CD14-positive monocyte (primary cell): Measurements from ENCODE around the gene PCDHB3. TPM values are rescaled to one million over a fixed set of nuclear protein-coding genes. Genes with fewer than 3 reads are reported as not detected.
A peak's percentile ranks its signal among the peaks of the same experiment; 100 is the strongest.
"Not testable (repeated sequence)": the region's sequence is repeated elsewhere in the genome, so short reads cannot be mapped to it uniquely, and the experiment has no call there.

Experiments used
- DNase-seq, 3 donors: peaks; one replicate each; pipeline ENCODE4 v3.0.0-alpha.2; 2011 to 2022
- H2AFZ ChIP-seq: 2 replicates; pipeline ENCODE4 v1.6.0; 2012; ENCODE audit warnings: mild to moderate bottlenecking, low read depth, low read length, inconsistent platforms; ENCODE audit not compliant: insufficient read depth, poor library complexity, severe bottlenecking
- H3K27ac ChIP-seq, 2 donors: 1 replicate in 1 of 2; 2 replicates in 1 of 2; pipeline ENCODE4 v1.5.1; 2012 to 2013; ENCODE audit warnings: low read length in 2 of 2, control low read depth in 1 of 2, inconsistent platforms in 1 of 2, low read depth in 1 of 2, mild to moderate bottlenecking in 1 of 2
- H3K27me3 ChIP-seq, 2 donors: one replicate each; pipeline versions ENCODE4 v1.6.0 to v1.6.1; 2011 to 2013; ENCODE audit warnings: low read length in 2 of 2; ENCODE audit not compliant: control insufficient read depth in 2 of 2, insufficient read depth in 2 of 2
- H3K36me3 ChIP-seq, 2 donors: replicated peaks in 1 of 2; 1 replicate in 1 of 2; 2 replicates in 1 of 2; pipeline versions ENCODE4 v1.5.1 to v1.6.1; 2012 to 2013; ENCODE audit warnings: low read length in 2 of 2, control low read depth in 1 of 2, inconsistent platforms in 1 of 2, mild to moderate bottlenecking in 1 of 2; ENCODE audit not compliant: insufficient read depth in 2 of 2, control insufficient read depth in 1 of 2
- H3K4me1 ChIP-seq, 2 donors: 1 replicate in 1 of 2; 2 replicates in 1 of 2; pipeline versions ENCODE4 v1.5.1 to v1.6.1; 2012 to 2013; ENCODE audit warnings: low read length in 2 of 2, control low read depth in 1 of 2, inconsistent platforms in 1 of 2, mild to moderate bottlenecking in 1 of 2, moderate library complexity in 1 of 2; ENCODE audit not compliant: insufficient read depth in 2 of 2, control insufficient read depth in 1 of 2
- H3K4me2 ChIP-seq: replicated peaks from 2 replicates; pipeline ENCODE3; 2012; ENCODE audit warnings: low read length, moderate library complexity, mild to moderate bottlenecking; ENCODE audit not compliant: poor library complexity, severe bottlenecking; ENCODE audit errors: extremely low read depth
- H3K4me3 ChIP-seq, 3 experiments: fragments of 200-600 bp in 1 of 3; sonication (generic) in 1 of 3; replicated peaks in 1 of 3; 1 replicate in 2 of 3; 2 replicates in 1 of 3; pipeline ENCODE4 v1.5.1; 2011 to 2013; ENCODE audit warnings: low read length in 3 of 3, mild to moderate bottlenecking in 3 of 3, control low read depth in 2 of 3, low read depth in 2 of 3, inconsistent platforms in 1 of 3, moderate library complexity in 1 of 3
- H3K79me2 ChIP-seq: 2 replicates; pipeline ENCODE4 v1.6.0; 2012; ENCODE audit warnings: mild to moderate bottlenecking, control low read depth, inconsistent platforms, low read length, moderate library complexity; ENCODE audit not compliant: insufficient read depth
- H3K9ac ChIP-seq: 2 replicates; pipeline ENCODE4 v1.6.0; 2017; ENCODE audit warnings: low read length, mild to moderate bottlenecking; ENCODE audit not compliant: insufficient read depth, poor library complexity, severe bottlenecking
- H3K9me3 ChIP-seq, 2 donors: replicated peaks in 1 of 2; 1 replicate in 1 of 2; 2 replicates in 1 of 2; pipeline versions ENCODE4 v1.5.1 to v1.6.1; 2012 to 2013; ENCODE audit warnings: low read length in 2 of 2, control low read depth in 1 of 2; ENCODE audit not compliant: control insufficient read depth in 1 of 2, insufficient read depth in 1 of 2
- H4K20me1 ChIP-seq: 2 replicates; pipeline ENCODE4 v1.6.0; 2012; ENCODE audit warnings: mild to moderate bottlenecking, low read length, control low read depth, moderate library complexity; ENCODE audit not compliant: insufficient read depth
- H3K27ac Mint-ChIP-seq, 7 donors: one replicate each; pipeline ENCODE4 v1.8.0; 2020; ENCODE audit warnings: mild to moderate bottlenecking in 7 of 7, mixed read lengths in 7 of 7, moderate library complexity in 6 of 7, inconsistent platforms in 2 of 7
- H3K27me3 Mint-ChIP-seq, 3 donors: one replicate each; pipeline ENCODE4 v1.8.0; 2021 to 2022; ENCODE audit warnings: low read depth in 3 of 3, mild to moderate bottlenecking in 3 of 3, mixed read lengths in 3 of 3, moderate library complexity in 3 of 3, inconsistent platforms in 1 of 3
- H3K36me3 Mint-ChIP-seq, 2 donors: one replicate each; pipeline ENCODE4 v1.8.0; 2020; ENCODE audit warnings: mixed read lengths in 2 of 2, inconsistent platforms in 1 of 2, mild to moderate bottlenecking in 1 of 2
- H3K4me1 Mint-ChIP-seq: one replicate; pipeline ENCODE4 v1.8.0; 2020; ENCODE audit warnings: mild to moderate bottlenecking, mixed read lengths
- H3K4me3 Mint-ChIP-seq, 2 donors: one replicate each; pipeline ENCODE4 v1.8.0; 2020; ENCODE audit warnings: mild to moderate bottlenecking in 2 of 2, mixed read lengths in 2 of 2, moderate library complexity in 1 of 2
- H3K9me3 Mint-ChIP-seq, 7 donors: one replicate each; pipeline ENCODE4 v1.8.0; 2020 to 2022; ENCODE audit warnings: mixed read lengths in 7 of 7, mild to moderate bottlenecking in 6 of 7, moderate library complexity in 6 of 7, inconsistent platforms in 2 of 7
- WGBS: methylation state at CpG from one replicate; pipeline ENCODE4 v1.1.5; 2013; ENCODE audit warnings: missing lambda C conversion rate; ENCODE audit not compliant: insufficient coverage; 5-methylcytosine and 5-hydroxymethylcytosine counted together
- intact Hi-C, 2 donors: fragments of 100-400 bp; cut with micrococcal nuclease; formaldehyde crosslinking; loops; one replicate each; pipeline versions ENCODE4 v1.15.0 to v1.15.1; 2023
- polyA plus RNA-seq, 3 donors: library from polyadenylated mRNA; depleted of rRNA in 1 of 3; unstranded in 2 of 3; stranded (reverse) in 1 of 3; fragments of 300-500 nt in 2 of 3; fragments of >200 nt in 1 of 3; fragmentation: Illumina TruSeq in 2 of 3; gene quantifications; 1 replicate in 2 of 3; 2 replicates in 1 of 3; pipeline ENCODE4 v1.2.3, GENCODE V29; 2012 to 2021
- TF ChIP-seq, protein P1 (sequence below): fragments of 200-600 bp; IDR thresholded peaks from one replicate; pipeline ENCODE4 v1.8.0; 2022; ENCODE audit warnings: antibody characterized with exemption, mild to moderate bottlenecking

Gene PCDHB3
- polyA plus RNA-seq, 3 donors: not detected

DNA sequence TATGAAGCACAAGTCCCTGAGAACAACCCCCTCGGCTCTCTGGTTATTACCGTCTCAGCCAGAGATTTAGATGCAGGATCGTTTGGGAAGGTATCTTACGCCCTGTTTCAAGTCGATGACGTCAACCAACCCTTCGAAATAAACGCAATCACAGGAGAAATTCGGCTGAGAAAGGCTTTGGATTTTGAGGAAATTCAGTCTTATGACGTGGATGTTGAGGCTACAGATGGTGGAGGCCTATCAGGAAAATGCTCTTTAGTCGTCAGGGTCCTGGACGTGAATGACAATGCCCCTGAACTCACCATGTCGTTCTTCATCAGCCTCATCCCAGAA lies 50.7 kb downstream of the PCDHB3 start:
- H3K4me3 Mint-ChIP-seq: no peak overlapping the region
- no peak overlapping the region for H3K9ac ChIP-seq
- no peaks in the 10 kb centered on the region for H4K20me1 ChIP-seq
- no peaks in the 10 kb centered on the region for H3K36me3 Mint-ChIP-seq
- no peaks in the 10 kb centered on the region for H3K36me3 ChIP-seq
- H3K9me3 Mint-ChIP-seq: peaks cover 27 to 47% (median 39%) of the 10 kb centered on the region in 7 donors
- no peaks in the 10 kb centered on the region for H3K27me3 ChIP-seq
- H3K27ac ChIP-seq: no peak overlapping the region
- H3K4me2 ChIP-seq: no peak overlapping the region
- no peaks in the 10 kb centered on the region for H3K79me2 ChIP-seq
- intact Hi-C loops: no loop called here
- WGBS: 42% methylated on average over 5 of the region's 13 CpGs
- H3K27me3 Mint-ChIP-seq: peaks cover 2 to 21% (median 17%) of the 10 kb centered on the region in 3 donors
- no peak for DNase-seq
- TF ChIP-seq, protein P1, sequence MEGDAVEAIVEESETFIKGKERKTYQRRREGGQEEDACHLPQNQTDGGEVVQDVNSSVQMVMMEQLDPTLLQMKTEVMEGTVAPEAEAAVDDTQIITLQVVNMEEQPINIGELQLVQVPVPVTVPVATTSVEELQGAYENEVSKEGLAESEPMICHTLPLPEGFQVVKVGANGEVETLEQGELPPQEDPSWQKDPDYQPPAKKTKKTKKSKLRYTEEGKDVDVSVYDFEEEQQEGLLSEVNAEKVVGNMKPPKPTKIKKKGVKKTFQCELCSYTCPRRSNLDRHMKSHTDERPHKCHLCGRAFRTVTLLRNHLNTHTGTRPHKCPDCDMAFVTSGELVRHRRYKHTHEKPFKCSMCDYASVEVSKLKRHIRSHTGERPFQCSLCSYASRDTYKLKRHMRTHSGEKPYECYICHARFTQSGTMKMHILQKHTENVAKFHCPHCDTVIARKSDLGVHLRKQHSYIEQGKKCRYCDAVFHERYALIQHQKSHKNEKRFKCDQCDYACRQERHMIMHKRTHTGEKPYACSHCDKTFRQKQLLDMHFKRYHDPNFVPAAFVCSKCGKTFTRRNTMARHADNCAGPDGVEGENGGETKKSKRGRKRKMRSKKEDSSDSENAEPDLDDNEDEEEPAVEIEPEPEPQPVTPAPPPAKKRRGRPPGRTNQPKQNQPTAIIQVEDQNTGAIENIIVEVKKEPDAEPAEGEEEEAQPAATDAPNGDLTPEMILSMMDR: no peak
- H3K4me3 ChIP-seq: no peak overlapping the region
- H3K9me3 ChIP-seq: peaks cover 36 to 47% of the 10 kb centered on the region in 2 donors
- H3K4me1 ChIP-seq: no peaks in the 10 kb centered on the region
- H3K27ac Mint-ChIP-seq: no peak overlapping the region
- no peak overlapping the region for H2AFZ ChIP-seq
- no peaks in the 10 kb centered on the region for H3K4me1 Mint-ChIP-seq

DNA sequence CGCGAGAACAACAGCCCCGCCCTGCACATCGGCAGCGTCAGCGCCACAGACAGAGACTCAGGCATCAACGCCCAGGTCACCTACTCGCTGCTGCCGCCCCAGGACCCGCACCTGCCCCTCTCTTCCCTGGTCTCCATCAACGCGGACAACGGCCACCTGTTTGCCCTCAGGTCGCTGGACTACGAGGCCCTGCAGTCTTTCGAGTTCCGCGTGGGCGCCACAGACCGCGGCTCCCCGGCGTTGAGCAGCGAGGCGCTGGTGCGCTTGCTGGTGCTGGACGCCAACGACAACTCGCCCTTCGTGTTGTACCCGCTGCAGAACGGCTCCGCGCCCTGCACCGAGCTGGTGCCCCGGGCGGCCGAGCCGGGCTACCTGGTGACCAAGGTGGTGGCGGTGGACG lies 51.4 kb downstream of the PCDHB3 start:
- H3K4me2 ChIP-seq, H3K79me2 ChIP-seq, H3K36me3 Mint-ChIP-seq, H3K4me1 ChIP-seq, H3K27me3 ChIP-seq, H2AFZ ChIP-seq, H3K36me3 ChIP-seq, intact Hi-C loops, H3K4me1 Mint-ChIP-seq, H3K4me3 ChIP-seq, H4K20me1 ChIP-seq, H3K27ac Mint-ChIP-seq, DNase-seq, H3K9ac ChIP-seq, H3K27ac ChIP-seq: not testable (repeated sequence)
- peak overlapping the region in 1 of 2 donors; percentile 8 for H3K4me3 Mint-ChIP-seq
- peaks cover 31 to 54% (median 46%) of the 10 kb centered on the region in 7 donors for H3K9me3 Mint-ChIP-seq
- H3K27me3 Mint-ChIP-seq: peaks cover 4 to 25% (median 19%) of the 10 kb centered on the region in 3 donors
- H3K9me3 ChIP-seq: peaks cover 43 to 54% of the 10 kb centered on the region in 2 donors
- WGBS: 33% methylated on average over 20 of the region's 41 CpGs

DNA sequence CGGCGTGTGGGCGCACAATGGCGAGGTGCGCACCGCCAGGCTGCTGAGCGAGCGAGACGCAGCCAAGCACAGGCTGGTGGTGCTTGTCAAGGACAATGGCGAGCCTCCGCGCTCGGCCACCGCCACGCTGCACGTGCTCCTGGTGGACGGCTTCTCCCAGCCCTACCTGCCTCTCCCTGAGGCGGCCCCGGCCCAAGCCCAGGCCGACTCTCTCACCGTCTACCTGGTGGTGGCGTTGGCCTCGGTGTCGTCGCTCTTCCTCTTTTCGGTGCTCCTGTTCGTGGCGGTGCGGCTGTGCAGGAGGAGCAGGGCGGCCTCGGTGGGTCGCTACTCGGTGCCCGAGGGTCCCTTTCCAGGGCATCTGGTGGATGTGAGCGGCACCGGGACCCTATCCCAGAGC lies 51.8 kb downstream of the PCDHB3 start:
- H4K20me1 ChIP-seq, H3K27ac ChIP-seq, H2AFZ ChIP-seq, H3K4me1 Mint-ChIP-seq, H3K4me3 Mint-ChIP-seq, H3K9ac ChIP-seq, H3K36me3 ChIP-seq, H3K27me3 ChIP-seq, H3K4me1 ChIP-seq, H3K4me3 ChIP-seq, H3K4me2 ChIP-seq, DNase-seq, H3K27ac Mint-ChIP-seq, intact Hi-C loops, H3K79me2 ChIP-seq, H3K36me3 Mint-ChIP-seq: not testable (repeated sequence)
- peaks cover 36 to 59% (median 50%) of the 10 kb centered on the region in 7 donors for H3K9me3 Mint-ChIP-seq
- peaks cover 47 to 58% of the 10 kb centered on the region in 2 donors for H3K9me3 ChIP-seq
- H3K27me3 Mint-ChIP-seq: peaks cover 4 to 27% (median 22%) of the 10 kb centered on the region in 3 donors
- WGBS: 32% methylated on average over 27 of the region's 36 CpGs
